Measurements from ENCODE around the gene LRP1B. TPM values are rescaled to one million over a fixed set of nuclear protein-coding genes. Genes with fewer than 3 reads are reported as not detected.

LRP1B gene
- polyA plus RNA-seq, 1 donor = 3.7 TPM

- DNase-seq = no peak
Measured at GRCh38 chr2:140186313-140186712, 1944.5 kb downstream of the LRP1B start.

GRCh38 chr2:140185076-140185475 lies 1945.7 kb downstream of the LRP1B start:
- no peak for DNase-seq

GRCh38 chr2:140183056-140183765 lies 1947.6 kb downstream of the LRP1B start:
- no peak for DNase-seq

Data from hindlimb muscle (tissue), 1 donor.